HepG2 (cell line): ENCODE measurements around the gene SPESP1. TPM values are rescaled to one million over a fixed set of nuclear protein-coding genes. Genes with fewer than 3 reads are reported as not detected.

Experiments
- ATAC-seq: fragments of 200-7000 bp; cut with Tn5 transposase; 3 replicates; pipeline ENCODE4 v1.9.1; 2020; ENCODE audit warnings: mild to moderate bottlenecking, moderate library complexity
- BruUV-seq: library from RNA; stranded (reverse); fragments of 400-500 nt; replicated peaks from 2 replicates; lab custom pipeline; 2021; lab: Mats Ljungman, UMichigan
- CTCF ChIA-PET: fragments of 300-600 bp; formaldehyde crosslinking; extraction: SDS; loops from one replicate; lab custom pipeline; 2021; ENCODE audit warnings: low total read pairs, inconsistent platforms, low intra/inter-chr PET ratio; lab: Yijun Ruan, JAX
- POLR2A ChIA-PET: fragments of 350-600 bp; sonication (Branson Sonifier 250); formaldehyde crosslinking; loops from one replicate; lab custom pipeline; 2020; ENCODE audit warnings: antibody characterized with exemption, inconsistent platforms; lab: Yijun Ruan, JAX
- DNase-seq: peaks from one replicate; pipeline ENCODE4 v3.0.0-alpha.2; 2015; ENCODE audit warnings: low spot score
- FAIRE-seq: peaks from 3 replicates; lab custom pipeline; 2011; peaks lifted over from hg19 to GRCh38; lab: Jason Lieb, UNC
- H2AFZ ChIP-seq: one replicate; pipeline ENCODE4 v1.6.1; 2011; ENCODE audit warnings: low read length, inconsistent platforms
- H3K27ac ChIP-seq: fragments of 300-600 bp; 3 replicates; pipeline ENCODE4 v1.8.0; 2011; ENCODE audit warnings: mixed run types, mild to moderate bottlenecking, mixed read lengths, low read length, inconsistent platforms; ENCODE audit not compliant: insufficient read depth; ENCODE audit errors: extremely low read length
- H3K27me3 ChIP-seq, 2 experiments: fragments of 200-600 bp in 1 of 2; 2 replicates in 1 of 2; 3 replicates in 1 of 2; pipeline versions ENCODE4 v1.6.0 to v1.8.0; 2011; ENCODE audit warnings: low read length in 2 of 2, mild to moderate bottlenecking in 2 of 2, moderate library complexity in 2 of 2, inconsistent platforms in 1 of 2; ENCODE audit not compliant: insufficient read depth in 2 of 2, control insufficient read depth in 1 of 2
- H3K36me3 ChIP-seq, 2 experiments: fragments of 200-600 bp in 1 of 2; replicated peaks in 1 of 2; 2 replicates in 1 of 2; 3 replicates in 1 of 2; pipeline versions ENCODE4 v1.5.1 to v1.8.0; 2011; ENCODE audit warnings: low read length in 2 of 2, inconsistent platforms in 1 of 2; ENCODE audit not compliant: insufficient read depth in 2 of 2, control insufficient read depth in 1 of 2
- H3K4me1 ChIP-seq: 2 replicates; pipeline ENCODE4 v1.5.1; 2012; ENCODE audit warnings: low read length, inconsistent platforms; ENCODE audit not compliant: insufficient read depth
- H3K4me2 ChIP-seq: 2 replicates; pipeline ENCODE4 v1.6.0; 2011; ENCODE audit warnings: low read depth, low read length, inconsistent platforms
- H3K4me3 ChIP-seq, 3 experiments: fragments of 200-600 bp in 1 of 3; sonication (generic), shearing (Covaris generic) in 1 of 3; replicated peaks in 1 of 3; 2 replicates each; pipeline ENCODE4 v1.5.1; 2011 to 2016; ENCODE audit warnings: low read length in 3 of 3, inconsistent platforms in 2 of 3, low read depth in 2 of 3, mild to moderate bottlenecking in 2 of 3, control low read depth in 1 of 3, mixed read lengths in 1 of 3; ENCODE audit not compliant: insufficient read depth in 1 of 3
- H3K79me2 ChIP-seq: one replicate; pipeline ENCODE4 v1.6.1; 2011; ENCODE audit warnings: low read length, inconsistent platforms; ENCODE audit not compliant: insufficient read depth
- H3K9ac ChIP-seq: 2 replicates; pipeline ENCODE4 v1.6.0; 2011; ENCODE audit warnings: mild to moderate bottlenecking, low read depth, low read length, inconsistent platforms; ENCODE audit not compliant: insufficient read depth
- H3K9me3 ChIP-seq: 2 replicates; pipeline ENCODE4 v1.5.1; 2012; ENCODE audit warnings: mild to moderate bottlenecking, low read length
- H4K20me1 ChIP-seq: 2 replicates; pipeline ENCODE4 v1.6.0; 2011; ENCODE audit warnings: inconsistent platforms, mild to moderate bottlenecking, low read length, moderate library complexity; ENCODE audit not compliant: insufficient read depth
- CBX5 ChIP-seq: sonication (generic); formaldehyde crosslinking; IDR thresholded peaks from 2 replicates; pipeline ENCODE4 v1.4.0; 2020; ENCODE audit warnings: missing genetic modification reagents, borderline replicate concordance
- CREM ChIP-seq, 2 experiments: sonication (generic) in 1 of 2; formaldehyde crosslinking in 1 of 2; IDR thresholded peaks; 2 replicates each; pipeline versions ENCODE4 v1.4.0 to v1.6.1; 2016 to 2020; ENCODE audit warnings: antibody characterized with exemption in 1 of 2, mild to moderate bottlenecking in 1 of 2, missing genetic modification reagents in 1 of 2
- DNMT3B ChIP-seq: conservative IDR thresholded peaks from 2 replicates; pipeline ENCODE4 v1.6.1; 2016; ENCODE audit warnings: missing biosample characterization, control low read depth
- FOXJ3 ChIP-seq: sonication (generic); formaldehyde crosslinking; IDR thresholded peaks from 2 replicates; pipeline ENCODE4 v1.4.0; 2020; ENCODE audit warnings: missing genetic modification reagents, mild to moderate bottlenecking, borderline replicate concordance
- MAFK ChIP-seq, 2 experiments: IDR thresholded peaks in 1 of 2; conservative IDR thresholded peaks in 1 of 2; 2 replicates each; pipeline ENCODE4 v1.6.1; 2011; ENCODE audit warnings: improper control_type of control experiment in 2 of 2, low read length in 2 of 2
- NFE2 ChIP-seq: sonication (generic); formaldehyde crosslinking; IDR thresholded peaks from 2 replicates; pipeline ENCODE4 v1.4.0; 2020; ENCODE audit warnings: missing genetic modification reagents
- NFYB ChIP-seq: sonication (generic); formaldehyde crosslinking; IDR thresholded peaks from 2 replicates; pipeline ENCODE4 v1.4.0; 2020; ENCODE audit warnings: missing genetic modification reagents
- NPAS2 ChIP-seq: sonication (generic); formaldehyde crosslinking; IDR thresholded peaks from 2 replicates; pipeline ENCODE4 v1.8.0; 2022; ENCODE audit warnings: mild to moderate bottlenecking, missing genetic modification reagents, borderline replicate concordance
- PCBP1 ChIP-seq: fragments of 200-400 bp; formaldehyde crosslinking; IDR thresholded peaks from 2 replicates; pipeline ENCODE4 v1.6.1; 2017; ENCODE audit warnings: mild to moderate bottlenecking, low read depth, low read length, borderline replicate concordance
- RBAK ChIP-seq: sonication (generic); formaldehyde crosslinking; IDR thresholded peaks from 2 replicates; pipeline ENCODE4 v1.5.1; 2020; ENCODE audit warnings: mild to moderate bottlenecking, missing genetic modification reagents
- SUZ12 ChIP-seq: fragments of 150-350 bp; IDR thresholded peaks from 2 replicates; pipeline ENCODE4 v1.6.1; 2014; ENCODE audit warnings: low read depth, low read length
- TGIF2 ChIP-seq: IDR thresholded peaks from 2 replicates; pipeline ENCODE4 v1.6.1; 2016; ENCODE audit warnings: control low read depth, missing compliant biosample characterization
- ZNF296 ChIP-seq: sonication (generic); formaldehyde crosslinking; conservative IDR thresholded peaks from 2 replicates; pipeline ENCODE4 v1.5.0; 2020; ENCODE audit warnings: mild to moderate bottlenecking, missing genetic modification reagents
- ZNF781 ChIP-seq: sonication (generic); formaldehyde crosslinking; IDR thresholded peaks from 2 replicates; pipeline ENCODE4 v1.5.1; 2020; ENCODE audit warnings: borderline replicate concordance, mild to moderate bottlenecking, missing genetic modification reagents; ENCODE audit errors: not compliant biosample characterization
- WGBS: methylation state at CpG from one replicate; pipeline ENCODE4 v1.1.6; 2017; ENCODE audit warnings: low lambda C conversion rate; 5-methylcytosine and 5-hydroxymethylcytosine counted together
- in situ Hi-C: cut with HindIII; loops from 2 replicates; pipeline ENCODE4 v1.10.0; 2017; ENCODE audit warnings: low pct_unique_long_range_greater_than_20kb; ENCODE audit not compliant: extremely low pct_ligation_motif_present
- intact Hi-C: fragments of 100-400 bp; cut with micrococcal nuclease; formaldehyde crosslinking; loops from one replicate; pipeline ENCODE4 v1.10.0; 2022; ENCODE audit not compliant: unreplicated experiment
- polyA plus RNA-seq, 8 experiments: library from polyadenylated mRNA; depleted of rRNA in 3 of 8; stranded (reverse) in 7 of 8; unstranded in 1 of 8; fragments of >200 nt; fragmentation: Illumina TruSeq in 4 of 8; extraction: Trizol in 4 of 8; gene quantifications; 2 replicates each; pipeline versions ENCODE4 v1.2.1 to v1.2.3, GENCODE V29; 2011 to 2016; ENCODE audit warnings: low read depth in 4 of 8, missing spikeins in 1 of 8, mixed read lengths in 1 of 8; ENCODE audit not compliant: insufficient read depth in 1 of 8
- total RNA-seq, 5 experiments: library from RNA; depleted of rRNA; stranded (reverse); fragments of >200 nt; fragmentation: Illumina TruSeq; extraction: Trizol; gene quantifications; 2 replicates each; pipeline ENCODE4 v1.2.3, GENCODE V29; 2016; ENCODE audit warnings: low read depth in 1 of 5
- TF ChIP-seq, protein P1 (sequence below): IDR thresholded peaks from 2 replicates; pipeline ENCODE4 v1.6.1; 2018; ENCODE audit warnings: missing genetic modification reagents
- TF ChIP-seq, protein P2 (sequence below): IDR thresholded peaks from 2 replicates; pipeline ENCODE4 v1.6.1; 2016; ENCODE audit warnings: mild to moderate bottlenecking, missing biosample characterization, missing genetic modification reagents

SPESP1 gene
- total and polyA plus RNA-seq, 2 of the 13 experiments (the other 11 are each of a cell fraction or from before 2014, with no cell fraction given) = not detected

DNA sequence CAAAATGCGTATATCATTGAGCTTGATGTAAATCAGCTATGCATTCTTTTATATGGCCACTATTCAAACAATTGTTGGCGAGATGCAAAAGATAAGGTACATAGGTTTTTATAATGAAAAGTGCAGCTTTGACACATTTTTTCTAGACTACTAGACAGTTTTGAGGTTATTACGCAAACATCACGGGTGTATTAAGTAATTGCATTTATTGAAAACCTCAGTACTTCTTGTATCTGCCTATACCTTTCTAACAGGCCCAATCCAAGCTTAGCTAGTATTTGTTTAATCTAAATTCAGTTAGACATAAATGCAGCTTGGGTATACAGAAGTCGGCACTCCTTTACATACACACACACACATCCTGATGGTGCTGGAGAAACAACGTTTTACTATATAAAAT lies 2.7 kb downstream of the SPESP1 start:
- ChIA-PET POLR2A (no interaction called here), CTCF (no interaction called here)
- Histone ChIP-seq H3K79me2 (no peaks in the 10 kb centered on the region), H2AFZ (no peak overlapping the region), H3K4me2 (no peak overlapping the region), H3K9me3 (no peaks in the 10 kb centered on the region), H3K27ac (no peak overlapping the region), H3K36me3 (no peaks in the 10 kb centered on the region), H3K4me1 (no peaks in the 10 kb centered on the region), H3K4me3 (no peak overlapping the region), H3K27me3 (no peaks in the 10 kb centered on the region), H4K20me1 (no peaks in the 10 kb centered on the region), H3K9ac (no peak overlapping the region)
- WGBS = 17% methylated on average over 6 of the region's 6 CpGs
- BruUV-seq = no TSS peak
- intact Hi-C loops = no loop called here
- TF ChIP-seq, protein P1, sequence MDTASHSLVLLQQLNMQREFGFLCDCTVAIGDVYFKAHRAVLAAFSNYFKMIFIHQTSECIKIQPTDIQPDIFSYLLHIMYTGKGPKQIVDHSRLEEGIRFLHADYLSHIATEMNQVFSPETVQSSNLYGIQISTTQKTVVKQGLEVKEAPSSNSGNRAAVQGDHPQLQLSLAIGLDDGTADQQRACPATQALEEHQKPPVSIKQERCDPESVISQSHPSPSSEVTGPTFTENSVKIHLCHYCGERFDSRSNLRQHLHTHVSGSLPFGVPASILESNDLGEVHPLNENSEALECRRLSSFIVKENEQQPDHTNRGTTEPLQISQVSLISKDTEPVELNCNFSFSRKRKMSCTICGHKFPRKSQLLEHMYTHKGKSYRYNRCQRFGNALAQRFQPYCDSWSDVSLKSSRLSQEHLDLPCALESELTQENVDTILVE = no peak
- TF ChIP-seq NPAS2 (CRISPR knock-in tag) (no peak), NFYB (CRISPR knock-in tag) (no peak), CBX5 (CRISPR knock-in tag) (no peak), RBAK (CRISPR knock-in tag) (no peak), FOXJ3 (no peak), CREM (IDR thresholded peaks at IDR 0.05) (no peak), CREM (CRISPR knock-in tag; IDR thresholded peaks at IDR 0.05) (no peak), PCBP1 (no peak), SUZ12 (no peak), DNMT3B (no peak), TGIF2 (CRISPR knock-in tag) (no peak), MAFK (conservative IDR thresholded peaks at IDR 0.05 in 1 of 2, IDR thresholded peaks at IDR 0.05 in 1 of 2; ENCODE audit: low read length in 2 of 2) (no peak), ZNF296 (CRISPR knock-in tag) (no peak), ZNF781 (CRISPR knock-in tag) (no peak), NFE2 (CRISPR knock-in tag) (no peak)
- TF ChIP-seq, protein P2, sequence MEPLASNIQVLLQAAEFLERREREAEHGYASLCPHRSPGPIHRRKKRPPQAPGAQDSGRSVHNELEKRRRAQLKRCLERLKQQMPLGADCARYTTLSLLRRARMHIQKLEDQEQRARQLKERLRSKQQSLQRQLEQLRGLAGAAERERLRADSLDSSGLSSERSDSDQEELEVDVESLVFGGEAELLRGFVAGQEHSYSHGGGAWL (CRISPR knock-in tag) = no peak
- in situ Hi-C loops = no loop called here
- DNase-seq (no peak), FAIRE-seq (no peak), ATAC-seq (no peak)
